Body of pancreas (tissue), 4 donors: ENCODE data around the gene TMEM183A.

ENCODE experiments used
- CTCF ChIP-seq, 7 experiments: fragments of 450-650 bp in 4 of 7; fragments of 200-600 bp in 3 of 7; sonication (generic) in 3 of 7; IDR thresholded peaks; one replicate each; pipeline ENCODE4 v1.5.1; 2016 to 2019; ENCODE audit warnings: antibody characterized with exemption in 7 of 7
- POLR2A ChIP-seq, 3 donors: fragments of 450-650 bp; IDR thresholded peaks; one replicate each; pipeline ENCODE4 v1.6.1; 2016; ENCODE audit warnings: antibody characterized with exemption in 3 of 3, mild to moderate bottlenecking in 2 of 3

GRCh38 chr1:203044546-203045250 is 37.5 kb downstream of the TMEM183A start:
- TF ChIP-seq POLR2A (IDR thresholded peaks at IDR 0.05) (no peak), CTCF (IDR thresholded peaks at IDR 0.05) (no peak)
